Neural cell (in vitro differentiated cells): ENCODE data around the gene PMIS2.

Experiments
- CTCF ChIP-seq: fragments of 450-650 bp; IDR thresholded peaks from 2 replicates; pipeline ENCODE4 v1.5.1; 2014; ENCODE audit warnings: antibody characterized with exemption, mild to moderate bottlenecking, moderate library complexity; ENCODE audit not compliant: poor library complexity, severe bottlenecking
- EP300 ChIP-seq: fragments of 450-650 bp; conservative IDR thresholded peaks from 2 replicates; pipeline ENCODE4 v1.6.1; 2014; ENCODE audit warnings: antibody characterized with exemption, mild to moderate bottlenecking, moderate library complexity; ENCODE audit not compliant: poor library complexity, severe bottlenecking
- EZH2 ChIP-seq: fragments of 200-600, 300-800 bp; shearing (Covaris generic), sonication (generic); IDR thresholded peaks from 2 replicates; pipeline ENCODE4 v1.6.1; 2014; ENCODE audit warnings: antibody characterized with exemption, low read length, borderline replicate concordance, mild to moderate bottlenecking; ENCODE audit not compliant: insufficient read depth, poor library complexity, severe bottlenecking
- MXI1 ChIP-seq: fragments of 450-650 bp; conservative IDR thresholded peaks from 2 replicates; pipeline ENCODE4 v1.6.1; 2014; ENCODE audit warnings: antibody characterized with exemption, mild to moderate bottlenecking; ENCODE audit not compliant: poor library complexity, severe bottlenecking
- POLR2AphosphoS5 ChIP-seq: IDR thresholded peaks from 2 replicates; pipeline ENCODE4 v1.6.1; 2012
- RAD21 ChIP-seq: fragments of 450-650 bp; conservative IDR thresholded peaks from 2 replicates; pipeline ENCODE4 v1.6.1; 2014; ENCODE audit warnings: antibody characterized with exemption, mild to moderate bottlenecking, moderate library complexity
- REST ChIP-seq: IDR thresholded peaks from 2 replicates; pipeline ENCODE4 v1.6.1; 2012; ENCODE audit warnings: borderline replicate concordance
- SMC3 ChIP-seq: fragments of 450-650 bp; conservative IDR thresholded peaks from 2 replicates; pipeline ENCODE4 v1.6.1; 2014; ENCODE audit warnings: antibody characterized with exemption, mild to moderate bottlenecking, moderate library complexity; ENCODE audit not compliant: poor library complexity
- TAF1 ChIP-seq: IDR thresholded peaks from 2 replicates; pipeline ENCODE4 v1.6.1; 2012; ENCODE audit warnings: low read depth

- no peak for TF ChIP-seq EZH2
- no peak for TF ChIP-seq POLR2AphosphoS5
- TF ChIP-seq MXI1: no peak
- no peak for TF ChIP-seq TAF1
- TF ChIP-seq REST: no peak
- no peak for TF ChIP-seq CTCF
- TF ChIP-seq EP300: no peak
- TF ChIP-seq RAD21: no peak
- TF ChIP-seq SMC3: no peak
Observed at GRCh38 chr19:35552534-35553384, 33.2 kb upstream of the PMIS2 start.
